Esophagus squamous epithelium (tissue), 5 donors: Measurements from ENCODE around the gene CRYBA2. TPM values are rescaled to one million over a fixed set of nuclear protein-coding genes. Genes with fewer than 3 reads are reported as not detected.

Experiments used
- DNase-seq: peaks from one replicate; lab custom pipeline; 2025; lab: John Stamatoyannopoulos, UW
- H3K27ac ChIP-seq, 4 donors: fragments of 200-600 bp; sonication (generic); one replicate each; pipeline ENCODE4 v1.5.1; 2016 to 2019; ENCODE audit warnings: mild to moderate bottlenecking in 1 of 4
- H3K27me3 ChIP-seq, 4 donors: fragments of 200-600 bp; sonication (generic); 1 replicate in 3 of 4; 2 replicates in 1 of 4; pipeline versions ENCODE4 v1.5.1 to v1.6.0; 2017 to 2021; ENCODE audit warnings: antibody characterized with exemption in 1 of 4
- H3K36me3 ChIP-seq, 3 donors: fragments of 200-600 bp; sonication (generic); one replicate each; pipeline ENCODE4 v1.5.1; 2016 to 2019
- H3K4me1 ChIP-seq, 3 donors: fragments of 200-600 bp; sonication (generic); one replicate each; pipeline ENCODE4 v1.5.1; 2017 to 2019
- H3K4me3 ChIP-seq, 4 donors: fragments of 200-600 bp; sonication (generic); 1 replicate in 3 of 4; 2 replicates in 1 of 4; pipeline ENCODE4 v1.5.1; 2016 to 2019; ENCODE audit warnings: mild to moderate bottlenecking in 2 of 4, moderate library complexity in 1 of 4
- H3K9me3 ChIP-seq, 3 donors: fragments of 200-600 bp; sonication (generic); one replicate each; pipeline ENCODE4 v1.5.1; 2016 to 2019
- POLR2A ChIP-seq, 4 donors: fragments of 450-650 bp; IDR thresholded peaks; one replicate each; pipeline ENCODE4 v1.6.1; 2017; ENCODE audit warnings: antibody characterized with exemption in 4 of 4, mild to moderate bottlenecking in 4 of 4, moderate library complexity in 3 of 4
- WGBS, 2 donors: methylation state at CpG; one replicate each; pipeline ENCODE4 v1.1.5; 2018; 5-methylcytosine and 5-hydroxymethylcytosine counted together
- intact Hi-C: fragments of 100-400 bp; cut with DNase I; formaldehyde crosslinking; loops from one replicate; pipeline ENCODE4 v1.15.0; 2022
- total RNA-seq, 4 donors: library from RNA; depleted of rRNA; stranded (reverse); fragments of >200 nt; gene quantifications; one replicate each; pipeline ENCODE4 v1.1.0, GENCODE V29; 2016
- TF ChIP-seq, protein P1 (sequence below), 6 experiments: fragments of 450-650 bp in 4 of 6; fragments of 200-600 bp in 2 of 6; sonication (generic) in 2 of 6; IDR thresholded peaks; one replicate each; pipeline ENCODE4 v1.5.1; 2016 to 2019; ENCODE audit warnings: antibody characterized with exemption in 6 of 6, mild to moderate bottlenecking in 4 of 6, moderate library complexity in 4 of 6
- donor health status: DM: yes; HTN: yes; CAD: no.

Gene CRYBA2
- total RNA-seq, 4 donors from 2014 or later: not detected

DNA sequence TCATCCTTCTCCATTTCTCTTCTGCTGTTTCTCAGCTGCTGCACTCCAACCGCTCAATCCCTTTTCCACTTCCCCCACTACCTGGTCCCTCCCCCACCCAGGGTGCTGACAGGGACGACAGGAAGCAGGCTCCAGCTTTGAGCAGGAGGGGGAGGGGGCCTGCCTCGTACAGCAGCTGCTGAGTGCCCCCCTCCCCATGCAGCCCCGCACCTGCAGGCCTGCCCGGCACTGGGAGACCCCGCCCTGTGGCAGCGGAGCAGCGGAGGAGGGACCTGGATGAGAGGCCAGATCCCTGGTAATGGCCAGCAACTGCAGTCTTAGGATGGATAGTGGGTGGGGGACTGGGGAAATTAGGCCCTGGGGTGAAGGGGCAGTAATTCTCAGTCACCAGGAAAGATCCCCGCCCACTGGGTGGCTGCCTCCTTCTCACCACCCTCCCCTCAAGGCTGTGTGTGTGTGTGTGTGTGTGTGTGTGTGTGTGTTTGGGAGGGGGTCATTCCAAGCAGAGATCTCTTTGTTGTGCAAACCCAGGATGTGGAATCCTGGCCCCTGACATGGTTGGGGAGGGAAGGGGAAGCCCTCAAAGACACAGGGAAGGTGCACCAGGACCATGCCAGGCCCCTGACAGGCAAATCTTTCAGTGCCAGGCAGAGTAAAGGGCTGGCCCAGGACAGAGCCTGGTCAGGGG, 6.8 kb upstream of the CRYBA2 start:
- Histone ChIP-seq H3K27ac (peak overlapping the region in 3 of 4 donors; percentile 61 to 83 (median 80)), H3K27me3 (peaks cover 18 to 93% (median 39%) of the 10 kb centered on the region in 4 donors), H3K36me3 (no peaks in the 10 kb centered on the region), H3K4me3 (peak overlapping the region in 1 of 4 donors; percentile 47), H3K4me1 (peaks cover 28 to 78% (median 29%) of the 10 kb centered on the region in 3 donors), H3K9me3 (no peaks in the 10 kb centered on the region)
- DNase-seq: no peak
- intact Hi-C loops: no loop called here
- TF ChIP-seq, protein P1, sequence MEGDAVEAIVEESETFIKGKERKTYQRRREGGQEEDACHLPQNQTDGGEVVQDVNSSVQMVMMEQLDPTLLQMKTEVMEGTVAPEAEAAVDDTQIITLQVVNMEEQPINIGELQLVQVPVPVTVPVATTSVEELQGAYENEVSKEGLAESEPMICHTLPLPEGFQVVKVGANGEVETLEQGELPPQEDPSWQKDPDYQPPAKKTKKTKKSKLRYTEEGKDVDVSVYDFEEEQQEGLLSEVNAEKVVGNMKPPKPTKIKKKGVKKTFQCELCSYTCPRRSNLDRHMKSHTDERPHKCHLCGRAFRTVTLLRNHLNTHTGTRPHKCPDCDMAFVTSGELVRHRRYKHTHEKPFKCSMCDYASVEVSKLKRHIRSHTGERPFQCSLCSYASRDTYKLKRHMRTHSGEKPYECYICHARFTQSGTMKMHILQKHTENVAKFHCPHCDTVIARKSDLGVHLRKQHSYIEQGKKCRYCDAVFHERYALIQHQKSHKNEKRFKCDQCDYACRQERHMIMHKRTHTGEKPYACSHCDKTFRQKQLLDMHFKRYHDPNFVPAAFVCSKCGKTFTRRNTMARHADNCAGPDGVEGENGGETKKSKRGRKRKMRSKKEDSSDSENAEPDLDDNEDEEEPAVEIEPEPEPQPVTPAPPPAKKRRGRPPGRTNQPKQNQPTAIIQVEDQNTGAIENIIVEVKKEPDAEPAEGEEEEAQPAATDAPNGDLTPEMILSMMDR (IDR thresholded peaks at IDR 0.05): no peak
- TF ChIP-seq POLR2A (IDR thresholded peaks at IDR 0.05): no peak
- 53 to 60% methylated on average over 1 to 2 of the region's 9 CpGs for WGBS, 2 donors

DNA sequence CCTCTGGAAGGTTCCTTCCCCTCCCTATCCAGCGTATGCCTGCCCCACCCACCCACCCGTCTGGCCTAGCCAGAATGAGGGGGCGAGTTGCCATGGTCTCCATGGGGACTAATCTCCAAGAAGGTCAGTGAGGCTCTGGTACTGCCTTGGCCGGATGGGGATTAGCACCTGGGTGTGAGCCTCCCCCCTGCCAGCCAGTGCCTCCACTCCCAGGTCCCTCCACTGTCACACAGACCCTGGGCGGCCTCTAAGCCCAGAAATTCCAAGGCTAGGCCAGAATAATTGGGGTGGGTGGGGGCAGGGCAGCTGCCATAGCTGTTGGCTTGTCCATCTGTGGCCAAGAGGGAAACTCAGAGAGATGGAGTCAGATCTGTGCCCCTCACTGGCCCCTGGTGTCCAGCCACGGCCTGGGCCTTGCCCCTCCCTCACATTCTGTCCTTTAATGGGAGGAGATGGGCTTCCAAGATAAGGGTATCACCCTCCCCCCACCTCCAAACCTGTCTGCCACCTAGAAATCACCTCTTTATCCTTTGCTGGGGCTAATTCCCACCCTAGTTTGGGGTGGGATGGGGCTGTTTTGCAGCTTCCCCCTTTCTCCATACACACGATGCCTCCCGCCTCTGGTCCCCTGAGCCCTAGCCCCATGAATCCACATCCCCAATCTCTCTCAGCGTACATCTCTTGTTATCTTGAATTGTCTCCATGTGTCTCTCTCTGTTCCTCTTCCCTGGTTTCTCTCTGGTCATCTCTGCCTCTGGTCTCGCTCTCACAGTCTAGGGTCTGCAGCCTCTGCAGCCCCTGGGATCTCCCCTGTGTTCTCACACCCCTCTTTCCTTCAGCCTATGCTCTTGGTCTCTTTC, 6.0 kb upstream of the CRYBA2 start:
- H3K27ac ChIP-seq: peak overlapping the region in 2 of 4 donors; percentile 56 to 83
- no peaks in the 10 kb centered on the region for H3K9me3 ChIP-seq
- no peak for DNase-seq
- H3K4me3 ChIP-seq: no peak overlapping the region
- H3K4me1 ChIP-seq: peaks cover 28 to 80% (median 29%) of the 10 kb centered on the region in 3 donors
- H3K36me3 ChIP-seq: no peaks in the 10 kb centered on the region
- H3K27me3 ChIP-seq: peaks cover 18 to 93% (median 47%) of the 10 kb centered on the region in 4 donors
- intact Hi-C loops: no loop called here
- TF ChIP-seq POLR2A (IDR thresholded peaks at IDR 0.05): no peak
- TF ChIP-seq, protein P1 (IDR thresholded peaks at IDR 0.05): no peak
- WGBS, 2 donors: 52 to 58% methylated on average over 5 to 8 of the region's 10 CpGs

DNA sequence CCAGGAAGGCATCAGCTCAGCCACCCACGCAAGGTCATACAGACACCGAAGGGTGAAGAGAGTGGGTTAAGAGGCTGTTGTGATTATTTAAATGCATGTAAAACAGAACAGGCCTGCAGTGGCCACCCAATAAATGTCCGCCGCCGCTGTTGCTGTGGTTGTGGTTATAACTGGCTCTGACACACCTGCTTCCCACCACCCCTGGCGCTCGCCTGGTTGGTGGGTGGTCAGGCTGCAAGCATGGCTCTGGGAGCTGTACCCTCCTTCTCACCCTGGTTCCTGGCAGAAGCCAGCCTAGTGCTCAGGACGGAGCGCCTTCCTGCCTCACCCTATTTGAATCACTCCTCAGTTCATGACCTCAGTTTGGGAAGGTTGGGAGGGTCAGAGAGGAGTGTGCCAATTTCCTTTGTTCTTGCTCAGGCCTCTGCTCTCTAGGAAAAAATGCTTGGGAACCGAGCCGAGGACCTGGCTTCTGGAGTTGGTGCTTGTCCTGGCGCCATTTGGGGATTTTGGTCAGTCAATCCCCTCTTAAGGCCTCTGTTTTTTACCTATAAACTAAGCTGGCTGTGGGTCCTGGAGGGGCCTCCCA, 5.3 kb upstream of the CRYBA2 start:
- 53 to 77% methylated on average over 7 to 12 of the region's 12 CpGs for WGBS, 2 donors
- Histone ChIP-seq H3K27ac (peak overlapping the region in 3 of 4 donors; percentile 9 to 83 (median 56)), H3K4me3 (no peak overlapping the region), H3K27me3 (peaks cover 18 to 93% (median 52%) of the 10 kb centered on the region in 4 donors), H3K4me1 (peaks cover 34 to 87% (median 34%) of the 10 kb centered on the region in 3 donors), H3K36me3 (no peaks in the 10 kb centered on the region), H3K9me3 (no peaks in the 10 kb centered on the region)
- TF ChIP-seq POLR2A (IDR thresholded peaks at IDR 0.05): no peak
- TF ChIP-seq, protein P1 (IDR thresholded peaks at IDR 0.05): no peak
- no peak for DNase-seq
- intact Hi-C loops: no loop called here

DNA sequence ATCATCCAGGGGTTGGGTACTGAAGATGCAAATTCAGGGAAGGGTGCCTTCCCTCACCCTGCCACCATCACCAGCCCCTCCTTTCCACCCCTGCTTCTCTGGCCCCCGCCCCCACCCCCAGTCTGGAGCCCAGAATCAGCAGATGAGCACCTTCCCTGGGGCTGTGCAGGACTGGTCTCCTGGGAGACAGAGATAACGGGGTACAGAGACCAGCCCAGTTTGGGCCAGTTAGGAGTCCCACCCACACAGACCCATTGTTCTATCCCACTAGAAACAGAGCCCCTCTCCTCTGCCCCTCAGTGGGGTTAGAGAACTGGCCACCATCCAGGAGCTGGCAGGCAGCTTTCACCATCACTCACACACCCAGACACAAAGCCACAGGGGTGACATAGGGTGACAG, 4.5 kb upstream of the CRYBA2 start:
- peaks cover 37 to 89% (median 38%) of the 10 kb centered on the region in 3 donors for H3K4me1 ChIP-seq
- no peaks in the 10 kb centered on the region for H3K36me3 ChIP-seq
- WGBS, 2 donors: no CpG with 5 or more reads among the region's 2 CpGs
- H3K9me3 ChIP-seq: no peaks in the 10 kb centered on the region
- H3K4me3 ChIP-seq: no peak overlapping the region
- TF ChIP-seq, protein P1 (IDR thresholded peaks at IDR 0.05): no peak
- no peak for TF ChIP-seq POLR2A (IDR thresholded peaks at IDR 0.05)
- H3K27ac ChIP-seq: peak overlapping the region in 2 of 4 donors; percentile 25 to 42
- DNase-seq: no peak
- intact Hi-C loops: no loop called here
- peaks cover 18 to 93% (median 54%) of the 10 kb centered on the region in 4 donors for H3K27me3 ChIP-seq
